ENCODE measurements around the gene LAMA5. TPM values are rescaled to one million over a fixed set of nuclear protein-coding genes. Genes with fewer than 3 reads are reported as not detected.

The LAMA5 gene
- total and polyA plus RNA-seq, 9 donors = 30.9 to 107 (median 71.8) TPM

DNA sequence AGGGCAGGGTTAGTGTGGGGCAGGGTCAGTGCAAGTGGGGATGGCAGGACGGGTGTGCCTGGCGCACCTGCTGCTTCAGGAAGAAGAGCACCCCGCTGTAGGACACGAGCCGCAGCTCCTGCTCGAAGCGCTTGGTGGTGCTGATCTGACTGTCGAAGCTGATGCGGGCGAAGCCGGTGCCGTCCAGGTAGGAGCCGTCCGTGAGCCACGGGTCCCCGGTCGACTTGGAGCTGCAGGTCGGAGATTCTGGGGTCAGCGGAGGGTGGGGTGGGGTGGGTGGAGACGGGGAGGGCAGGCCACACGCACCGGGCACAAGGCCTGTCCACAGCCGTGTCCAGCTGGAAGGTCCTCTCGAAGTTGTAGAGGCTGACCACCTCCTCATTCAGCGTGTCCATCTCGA is 54.1 kb downstream of the LAMA5 start:
- H3K4me3 ChIP-seq (ENCODE audit: low read length) = no peak overlapping the region
- no peak overlapping the region for H3K27ac ChIP-seq (ENCODE audit: low read length)
- H3K36me3 ChIP-seq (ENCODE audit: control insufficient read depth, insufficient read depth, low read length) = peaks cover 87% of the 10 kb centered on the region
- no peaks in the 10 kb centered on the region for H3K9me3 ChIP-seq (replicated peaks; ENCODE audit: control insufficient read depth, low read depth, low read length)
- H3K27me3 ChIP-seq (ENCODE audit: control insufficient read depth, insufficient read depth, low read length) = no peaks in the 10 kb centered on the region
- WGBS (ENCODE audit: insufficient coverage) = 89% methylated on average over 23 of the region's 26 CpGs
- DNase-seq = no peak
- H3K4me1 ChIP-seq (ENCODE audit: control insufficient read depth, insufficient read depth, low read length) = no peaks in the 10 kb centered on the region

- no peaks in the 10 kb centered on the region for H3K27me3 ChIP-seq (ENCODE audit: control insufficient read depth, insufficient read depth, low read length)
- no peaks in the 10 kb centered on the region for H3K4me1 ChIP-seq (ENCODE audit: control insufficient read depth, insufficient read depth, low read length)
- H3K27ac ChIP-seq (ENCODE audit: low read length) = no peak overlapping the region
- H3K36me3 ChIP-seq (ENCODE audit: control insufficient read depth, insufficient read depth, low read length) = peaks cover 91% of the 10 kb centered on the region
- H3K4me3 ChIP-seq (ENCODE audit: low read length) = no peak overlapping the region
- H3K9me3 ChIP-seq (replicated peaks; ENCODE audit: control insufficient read depth, low read depth, low read length) = no peaks in the 10 kb centered on the region
- DNase-seq = no peak
- WGBS (ENCODE audit: insufficient coverage) = 84% methylated on average over 14 of the region's 16 CpGs
Measured at GRCh38 chr20:62312662-62312977, 54.5 kb downstream of the LAMA5 start.

GRCh38 chr20:62311832-62312661 is 55.1 kb downstream of the LAMA5 start:
- DNase-seq = no peak
- H3K4me3 ChIP-seq (ENCODE audit: low read length) = no peak overlapping the region
- H3K9me3 ChIP-seq (replicated peaks; ENCODE audit: control insufficient read depth, low read depth, low read length) = no peaks in the 10 kb centered on the region
- H3K36me3 ChIP-seq (ENCODE audit: control insufficient read depth, insufficient read depth, low read length) = peaks cover 91% of the 10 kb centered on the region
- no peaks in the 10 kb centered on the region for H3K4me1 ChIP-seq (ENCODE audit: control insufficient read depth, insufficient read depth, low read length)
- no peaks in the 10 kb centered on the region for H3K27me3 ChIP-seq (ENCODE audit: control insufficient read depth, insufficient read depth, low read length)
- H3K27ac ChIP-seq (ENCODE audit: low read length) = no peak overlapping the region
- WGBS (ENCODE audit: insufficient coverage) = 90% methylated on average over 60 of the region's 60 CpGs

GRCh38 chr20:62311150-62311549 is 56.0 kb downstream of the LAMA5 start:
- Histone ChIP-seq H3K9me3 (replicated peaks; ENCODE audit: control insufficient read depth, low read depth, low read length) (no peaks in the 10 kb centered on the region), H3K27ac (ENCODE audit: low read length) (no peak overlapping the region), H3K4me3 (ENCODE audit: low read length) (no peak overlapping the region), H3K27me3 (ENCODE audit: control insufficient read depth, insufficient read depth, low read length) (no peaks in the 10 kb centered on the region), H3K4me1 (ENCODE audit: control insufficient read depth, insufficient read depth, low read length) (no peaks in the 10 kb centered on the region), H3K36me3 (ENCODE audit: control insufficient read depth, insufficient read depth, low read length) (peaks cover 91% of the 10 kb centered on the region)
- DNase-seq = no peak
- 87% methylated on average over 11 of the region's 18 CpGs for WGBS (ENCODE audit: insufficient coverage)

DNA sequence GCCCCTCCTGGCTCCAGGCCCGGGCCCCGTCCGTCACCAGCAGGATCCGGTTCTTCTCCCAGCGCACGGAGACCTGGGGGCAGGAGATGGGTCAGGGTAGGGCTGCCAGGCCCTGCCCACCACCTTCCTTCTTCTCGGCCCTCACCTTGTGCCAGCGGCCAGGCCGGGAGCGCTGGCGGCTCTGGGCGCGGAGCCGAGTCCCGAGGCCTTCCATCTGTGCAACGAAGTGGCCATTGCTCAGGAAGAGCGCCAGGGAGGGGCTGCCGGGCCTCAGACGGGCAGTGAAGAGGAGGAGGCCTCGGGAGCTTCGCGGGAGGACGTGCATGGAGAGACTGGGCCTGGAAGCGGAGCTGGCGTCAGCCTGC is 56.4 kb downstream of the LAMA5 start:
- no peaks in the 10 kb centered on the region for H3K9me3 ChIP-seq (replicated peaks; ENCODE audit: control insufficient read depth, low read depth, low read length)
- H3K4me1 ChIP-seq (ENCODE audit: control insufficient read depth, insufficient read depth, low read length) = no peaks in the 10 kb centered on the region
- WGBS (ENCODE audit: insufficient coverage) = 81% methylated on average over 17 of the region's 25 CpGs
- peaks cover 91% of the 10 kb centered on the region for H3K36me3 ChIP-seq (ENCODE audit: control insufficient read depth, insufficient read depth, low read length)
- no peak for DNase-seq
- no peak overlapping the region for H3K4me3 ChIP-seq (ENCODE audit: low read length)
- no peaks in the 10 kb centered on the region for H3K27me3 ChIP-seq (ENCODE audit: control insufficient read depth, insufficient read depth, low read length)
- H3K27ac ChIP-seq (ENCODE audit: low read length) = no peak overlapping the region

DNA sequence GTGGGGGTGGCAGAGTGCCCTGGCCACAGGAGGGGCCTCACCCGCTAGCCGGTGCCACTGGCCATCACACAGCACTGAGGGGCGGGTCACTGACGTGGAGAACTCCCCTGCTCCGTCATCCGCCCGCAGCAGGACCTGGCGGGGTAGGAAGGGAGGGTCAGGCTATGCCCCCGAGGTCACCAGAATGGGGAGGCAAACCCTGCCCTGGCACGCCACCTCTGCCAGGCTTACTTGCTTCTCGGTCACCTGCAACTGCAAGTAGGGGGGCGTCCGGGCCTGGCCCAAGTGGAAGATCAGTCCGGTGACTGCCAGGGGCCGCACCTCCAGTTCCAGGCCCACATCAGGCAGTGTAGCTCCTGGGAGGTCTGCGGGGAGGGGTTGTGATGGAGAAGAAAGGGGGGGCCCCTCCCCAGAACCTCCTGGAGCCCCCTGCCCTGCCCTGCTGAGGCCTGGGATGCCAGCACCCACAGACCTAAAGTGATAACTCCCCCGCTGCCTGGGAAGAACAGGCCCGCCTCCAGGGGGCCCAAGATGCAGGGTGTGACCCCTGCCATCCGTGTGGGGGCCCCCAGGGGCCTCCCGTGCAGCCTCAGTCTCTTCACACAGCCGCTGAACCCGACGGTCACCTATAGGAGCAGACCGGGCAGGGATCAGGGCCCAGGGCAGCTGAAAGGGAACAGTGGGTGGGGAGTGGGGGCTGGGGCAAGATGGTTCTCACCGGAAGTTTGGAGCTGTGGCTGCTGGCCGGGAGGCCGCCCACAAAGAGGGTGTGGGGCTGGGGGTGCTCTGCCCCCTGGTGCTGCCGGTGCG is 57.0 kb downstream of the LAMA5 start:
- WGBS (ENCODE audit: insufficient coverage) = 76% methylated on average over 19 of the region's 29 CpGs
- Histone ChIP-seq H3K36me3 (ENCODE audit: control insufficient read depth, insufficient read depth, low read length) (peaks cover 91% of the 10 kb centered on the region), H3K4me3 (ENCODE audit: low read length) (no peak overlapping the region), H3K27ac (ENCODE audit: low read length) (no peak overlapping the region), H3K9me3 (replicated peaks; ENCODE audit: control insufficient read depth, low read depth, low read length) (no peaks in the 10 kb centered on the region), H3K4me1 (ENCODE audit: control insufficient read depth, insufficient read depth, low read length) (no peaks in the 10 kb centered on the region), H3K27me3 (ENCODE audit: control insufficient read depth, insufficient read depth, low read length) (no peaks in the 10 kb centered on the region)
- no peak for DNase-seq

DNA sequence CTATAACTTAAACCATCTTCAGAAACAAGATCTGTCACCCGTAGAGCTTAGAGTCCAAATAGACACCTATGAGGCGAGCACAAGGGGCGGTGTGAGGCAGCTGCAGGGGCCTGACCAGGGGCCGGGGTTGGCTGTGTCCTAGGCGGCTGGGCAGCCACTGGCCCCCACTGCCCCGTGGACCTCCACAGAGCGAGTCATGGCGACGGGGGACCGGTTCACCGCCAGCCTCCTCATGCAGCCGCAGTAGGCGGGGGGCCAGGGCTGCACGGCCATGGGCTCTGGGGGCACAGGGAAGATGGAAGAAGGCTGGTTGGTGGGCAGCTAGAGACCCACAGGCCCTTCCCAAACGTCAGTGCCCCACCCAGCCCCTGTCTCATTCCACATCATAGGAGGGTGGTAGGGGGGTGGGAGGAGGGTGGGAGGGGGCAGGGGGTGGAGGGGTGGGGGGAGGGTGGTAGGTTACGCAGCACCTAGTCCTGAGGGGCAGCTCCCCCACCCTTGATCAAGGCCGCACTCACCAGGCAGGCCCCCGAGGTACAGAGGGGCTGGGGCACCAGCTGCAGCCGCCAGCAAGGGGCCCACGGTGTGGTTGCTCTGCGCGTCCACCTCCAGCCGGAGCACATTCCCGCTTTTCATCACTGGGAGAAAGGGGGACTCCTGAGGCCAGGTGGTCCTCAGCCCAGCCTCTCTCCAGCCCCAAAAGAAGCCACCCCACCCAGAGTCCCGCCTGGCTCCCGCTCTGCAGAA is 57.7 kb downstream of the LAMA5 start:
- Histone ChIP-seq H3K27me3 (ENCODE audit: control insufficient read depth, insufficient read depth, low read length) (no peaks in the 10 kb centered on the region), H3K4me1 (ENCODE audit: control insufficient read depth, insufficient read depth, low read length) (peaks cover 8% of the 10 kb centered on the region), H3K36me3 (ENCODE audit: control insufficient read depth, insufficient read depth, low read length) (peaks cover 92% of the 10 kb centered on the region), H3K27ac (ENCODE audit: low read length) (no peak overlapping the region), H3K9me3 (replicated peaks; ENCODE audit: control insufficient read depth, low read depth, low read length) (no peaks in the 10 kb centered on the region), H3K4me3 (ENCODE audit: low read length) (no peak overlapping the region)
- 75% methylated on average over 16 of the region's 26 CpGs for WGBS (ENCODE audit: insufficient coverage)
- no peak for DNase-seq

GRCh38 chr20:62308102-62308822 is 58.9 kb downstream of the LAMA5 start:
- peaks cover 19% of the 10 kb centered on the region for H3K4me1 ChIP-seq (ENCODE audit: control insufficient read depth, insufficient read depth, low read length)
- H3K36me3 ChIP-seq (ENCODE audit: control insufficient read depth, insufficient read depth, low read length) = peaks cover 89% of the 10 kb centered on the region
- no peak for DNase-seq
- H3K27me3 ChIP-seq (ENCODE audit: control insufficient read depth, insufficient read depth, low read length) = no peaks in the 10 kb centered on the region
- H3K9me3 ChIP-seq (replicated peaks; ENCODE audit: control insufficient read depth, low read depth, low read length) = no peaks in the 10 kb centered on the region
- H3K27ac ChIP-seq (ENCODE audit: low read length) = no peak overlapping the region
- 89% methylated on average over 17 of the region's 29 CpGs for WGBS (ENCODE audit: insufficient coverage)
- no peak overlapping the region for H3K4me3 ChIP-seq (ENCODE audit: low read length)

DNA sequence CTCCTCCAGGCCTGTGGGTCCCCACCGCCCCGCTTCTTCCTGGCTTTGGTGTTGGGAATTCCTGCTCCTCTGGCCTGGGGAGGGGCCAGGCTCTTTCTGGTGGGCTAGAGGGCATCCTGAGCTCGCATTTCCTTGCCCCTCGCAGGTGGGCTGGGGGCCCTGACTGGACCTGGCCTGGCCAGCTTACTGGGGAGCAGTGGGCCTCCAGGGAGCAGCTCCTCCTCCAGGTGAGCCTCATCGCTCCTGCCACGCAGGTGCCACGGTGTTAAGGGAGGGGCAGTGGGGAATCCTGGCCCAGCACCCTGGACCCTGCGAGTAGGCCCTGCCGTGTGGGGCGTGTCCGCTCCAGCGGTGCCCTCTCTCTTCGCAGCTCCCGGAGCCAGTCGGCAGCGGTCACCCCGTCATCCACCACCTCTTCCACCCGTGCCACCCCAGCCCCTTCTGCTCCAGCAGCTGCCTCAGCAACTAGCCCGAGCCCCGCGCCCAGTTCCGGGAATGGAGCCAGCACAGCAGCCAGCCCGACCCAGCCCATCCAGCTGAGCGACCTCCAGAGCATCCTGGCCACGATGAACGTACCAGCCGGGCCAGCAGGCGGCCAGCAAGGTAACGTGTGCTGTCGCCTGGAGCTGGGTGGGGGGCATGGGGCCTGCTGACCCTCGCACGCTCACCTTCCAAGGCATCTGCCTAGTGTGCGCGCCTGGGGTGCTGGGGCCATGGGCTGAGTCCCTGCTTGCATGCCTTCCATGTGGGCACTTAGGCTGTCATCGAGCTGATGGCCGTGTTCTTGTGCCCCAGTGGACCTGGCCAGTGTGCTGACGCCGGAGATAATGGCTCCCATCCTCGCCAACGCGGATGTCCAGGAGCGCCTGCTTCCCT is 59.6 kb downstream of the LAMA5 start:
- H3K9me3 ChIP-seq (replicated peaks; ENCODE audit: control insufficient read depth, low read depth, low read length) = no peaks in the 10 kb centered on the region
- WGBS (ENCODE audit: insufficient coverage) = 81% methylated on average over 42 of the region's 42 CpGs
- H3K4me3 ChIP-seq (ENCODE audit: low read length) = no peak overlapping the region
- H3K27ac ChIP-seq (ENCODE audit: low read length) = no peak overlapping the region
- peaks cover 82% of the 10 kb centered on the region for H3K36me3 ChIP-seq (ENCODE audit: control insufficient read depth, insufficient read depth, low read length)
- DNase-seq = no peak
- H3K27me3 ChIP-seq (ENCODE audit: control insufficient read depth, insufficient read depth, low read length) = no peaks in the 10 kb centered on the region
- H3K4me1 ChIP-seq (ENCODE audit: control insufficient read depth, insufficient read depth, low read length) = peaks cover 19% of the 10 kb centered on the region
